IPS-NIHi11 (cell line): ENCODE data around the gene CADM2.

Experiments
- DNase-seq: peaks from one replicate; pipeline ENCODE4 v3.0.0; 2012; ENCODE audit warnings: mixed read lengths, low spot score

Gene CADM2

GRCh38 chr3:85189731-85190130 is 230.9 kb downstream of the CADM2 start:
- DNase-seq: no peak

GRCh38 chr3:85193565-85193964 is 234.8 kb downstream of the CADM2 start:
- no peak for DNase-seq

GRCh38 chr3:85208650-85209049 is 249.9 kb downstream of the CADM2 start:
- no peak for DNase-seq

- DNase-seq: no peak
Observed at GRCh38 chr3:85210540-85210939, 251.8 kb downstream of the CADM2 start.

GRCh38 chr3:85228966-85229365 is 270.2 kb downstream of the CADM2 start:
- DNase-seq: no peak

GRCh38 chr3:85244091-85244490 is 285.3 kb downstream of the CADM2 start:
- no peak for DNase-seq

GRCh38 chr3:85244519-85244918 is 285.7 kb downstream of the CADM2 start:
- no peak for DNase-seq

GRCh38 chr3:85251766-85252165 is 293.0 kb downstream of the CADM2 start:
- no peak for DNase-seq

- DNase-seq: no peak
Observed at GRCh38 chr3:85252686-85253085, 293.9 kb downstream of the CADM2 start.

- no peak for DNase-seq
Observed at GRCh38 chr3:85254738-85255137, 295.9 kb downstream of the CADM2 start.

GRCh38 chr3:85255949-85256348 is 297.2 kb downstream of the CADM2 start:
- no peak for DNase-seq

- DNase-seq: no peak
Observed at GRCh38 chr3:85258326-85258725, 299.5 kb downstream of the CADM2 start.

- DNase-seq: no peak
Observed at GRCh38 chr3:85258819-85259218, 300.0 kb downstream of the CADM2 start.

- no peak for DNase-seq
Observed at GRCh38 chr3:85259748-85260147, 301.0 kb downstream of the CADM2 start.

GRCh38 chr3:85264381-85264780 is 305.6 kb downstream of the CADM2 start:
- DNase-seq: no peak

GRCh38 chr3:85270488-85270887 is 311.7 kb downstream of the CADM2 start:
- DNase-seq: no peak

- DNase-seq: no peak
Observed at GRCh38 chr3:85271911-85272310, 313.1 kb downstream of the CADM2 start.

- DNase-seq: no peak
Observed at GRCh38 chr3:85288257-85288656, 329.5 kb downstream of the CADM2 start.

- DNase-seq: no peak
Observed at GRCh38 chr3:85297291-85297690, 338.5 kb downstream of the CADM2 start.

GRCh38 chr3:85298032-85298431 is 339.2 kb downstream of the CADM2 start:
- DNase-seq: no peak

- DNase-seq: no peak
Observed at GRCh38 chr3:85303156-85303555, 344.4 kb downstream of the CADM2 start.

- DNase-seq: no peak
Observed at GRCh38 chr3:85304360-85304964, 345.7 kb downstream of the CADM2 start.

GRCh38 chr3:85312331-85312730 is 353.5 kb downstream of the CADM2 start:
- no peak for DNase-seq

GRCh38 chr3:85313380-85313779 is 354.6 kb downstream of the CADM2 start:
- no peak for DNase-seq

GRCh38 chr3:85316252-85316651 is 357.5 kb downstream of the CADM2 start:
- DNase-seq: no peak
